CD4-positive, alpha-beta T cell (primary cell): Measurements from ENCODE around the gene EP300. TPM values are rescaled to one million over a fixed set of nuclear protein-coding genes. Genes with fewer than 3 reads are reported as not detected.

Experiments used
- ATAC-seq: fragments of 200-7000 bp; cut with Tn5 transposase; one replicate; pipeline ENCODE4 v1.10.0; 2022; ENCODE audit warnings: mild to moderate bottlenecking; ENCODE audit not compliant: poor library complexity
- CTCF ChIA-PET: fragments of 350-600 bp; sonication (Branson Sonifier 250); formaldehyde crosslinking; loops from one replicate; lab custom pipeline; 2021; ENCODE audit warnings: antibody characterized with exemption, inconsistent platforms; lab: Charles Lee
- POLR2A ChIA-PET: fragments of 350-600 bp; sonication (Branson Sonifier 250); formaldehyde crosslinking; loops from one replicate; lab custom pipeline; 2021; ENCODE audit warnings: antibody characterized with exemption, inconsistent platforms; lab: Charles Lee
- DNase-seq, 14 experiments: peaks; one replicate each; pipeline ENCODE4 v3.0.0-alpha.2; 2013 to 2020; ENCODE audit warnings: mixed read lengths in 2 of 14
- H3K27ac ChIP-seq, 2 donors: one replicate each; pipeline versions ENCODE4 v1.5.1 to v1.7.0; 2013; ENCODE audit warnings: low read length in 2 of 2, low read depth in 1 of 2, mild to moderate bottlenecking in 1 of 2
- H3K27me3 ChIP-seq, 2 experiments: 1 replicate in 1 of 2; 2 replicates in 1 of 2; pipeline versions ENCODE4 v1.6.1 to v1.7.0; 2013; ENCODE audit warnings: low read length in 2 of 2, control low read depth in 1 of 2, mild to moderate bottlenecking in 1 of 2, moderate library complexity in 1 of 2; ENCODE audit not compliant: insufficient read depth in 2 of 2, control insufficient read depth in 1 of 2
- H3K36me3 ChIP-seq: one replicate; pipeline ENCODE4 v1.6.1; 2013; ENCODE audit warnings: low read length, control low read depth; ENCODE audit not compliant: insufficient read depth
- H3K4me1 ChIP-seq: one replicate; pipeline ENCODE4 v1.6.1; 2013; ENCODE audit warnings: low read length, control low read depth; ENCODE audit not compliant: insufficient read depth
- H3K4me3 ChIP-seq: one replicate; pipeline ENCODE4 v1.5.1; 2013; ENCODE audit warnings: mild to moderate bottlenecking, low read length, moderate library complexity
- H3K9me3 ChIP-seq, 2 experiments: 1 replicate in 1 of 2; 2 replicates in 1 of 2; pipeline versions ENCODE4 v1.6.1 to v1.7.0; 2013; ENCODE audit warnings: low read length in 2 of 2, mild to moderate bottlenecking in 2 of 2, control low read depth in 1 of 2, moderate library complexity in 1 of 2; ENCODE audit not compliant: control insufficient read depth in 1 of 2, insufficient read depth in 1 of 2
- H3K27ac Mint-ChIP-seq: one replicate; pipeline ENCODE4 v1.8.0; 2020; ENCODE audit warnings: mixed read lengths
- H3K27me3 Mint-ChIP-seq: one replicate; pipeline ENCODE4 v1.8.0; 2021; ENCODE audit warnings: mixed read lengths
- H3K36me3 Mint-ChIP-seq: one replicate; pipeline ENCODE4 v1.8.0; 2021; ENCODE audit warnings: low read depth, mixed read lengths
- H3K4me1 Mint-ChIP-seq: one replicate; pipeline ENCODE4 v1.8.0; 2021; ENCODE audit warnings: low read depth, mixed read lengths
- H3K4me3 Mint-ChIP-seq: one replicate; pipeline ENCODE4 v1.8.0; 2020; ENCODE audit warnings: mild to moderate bottlenecking, mixed read lengths
- H3K9me3 Mint-ChIP-seq: one replicate; pipeline ENCODE4 v1.8.0; 2020; ENCODE audit warnings: mixed read lengths
- CTCF ChIP-seq: fragments of 200-600 bp; IDR thresholded peaks from one replicate; pipeline ENCODE4 v1.8.0; 2022; ENCODE audit warnings: antibody characterized with exemption, mild to moderate bottlenecking
- intact Hi-C, 2 experiments: fragments of 100-400 bp; cut with DNase I in 1 of 2; cut with micrococcal nuclease in 1 of 2; formaldehyde crosslinking; loops; one replicate each; pipeline versions ENCODE4 v1.15.1 to v1.9.0; 2023 to 2025; cut with DNase I, micrococcal nuclease
- total RNA-seq, 174 experiments: library from RNA in 2 of 174; stranded (reverse) in 2 of 174; gene quantifications; one replicate each; pipeline ENCODE4 v1.2.3 and lab custom pipeline; 2021 to 2026

EP300 gene
- total RNA-seq, 2 experiments from 2014 or later, result 126 to 134 TPM

GRCh38 chr22:41201141-41201540 lies 108.7 kb downstream of the EP300 start:
- ATAC-seq (no peak), DNase-seq (no peak)
- TF ChIP-seq CTCF, result no peak
- intact Hi-C loops, result loop anchor here in 1 of 2 experiments (5.0 kb wide), 1 partner anchor 36 kb away; no protein-coding TSS in a partner anchor
- Histone ChIP-seq H3K9me3 (no peaks in the 10 kb centered on the region), H3K27ac (no peak overlapping the region), H3K36me3 (no peaks in the 10 kb centered on the region), H3K4me1 (peaks cover 33% of the 10 kb centered on the region), H3K27me3 (peaks cover 0 to 6% of the 10 kb centered on the region in 2 experiments), H3K4me3 (no peak overlapping the region)
- H3K4me1 Mint-ChIP-seq, result peaks cover 27% of the 10 kb centered on the region
- no peak overlapping the region for H3K27ac Mint-ChIP-seq
- ChIA-PET POLR2A (no interaction called here), CTCF (no interaction called here)
- H3K9me3 Mint-ChIP-seq, result no peaks in the 10 kb centered on the region
- peaks cover 9% of the 10 kb centered on the region for H3K36me3 Mint-ChIP-seq
- H3K27me3 Mint-ChIP-seq, result no peaks in the 10 kb centered on the region
- H3K4me3 Mint-ChIP-seq, result no peak overlapping the region

GRCh38 chr22:41203118-41203517 lies 110.7 kb downstream of the EP300 start:
- DNase-seq (no peak), ATAC-seq (no peak)
- Mint-ChIP-seq H3K9me3 (no peaks in the 10 kb centered on the region), H3K36me3 (peaks cover 9% of the 10 kb centered on the region), H3K4me1 (peaks cover 27% of the 10 kb centered on the region), H3K27me3 (no peaks in the 10 kb centered on the region), H3K4me3 (no peak overlapping the region), H3K27ac (no peak overlapping the region)
- ChIA-PET CTCF (no interaction called here), POLR2A (interaction anchor here (0.6 kb wide), 1 partner anchor 82 kb away, joined by 3 read pairs; no protein-coding TSS in a partner anchor)
- Histone ChIP-seq H3K4me1 (peaks cover 26% of the 10 kb centered on the region), H3K4me3 (no peak overlapping the region), H3K27me3 (peaks cover 0 to 6% of the 10 kb centered on the region in 2 experiments), H3K9me3 (no peaks in the 10 kb centered on the region), H3K36me3 (no peaks in the 10 kb centered on the region), H3K27ac (no peak overlapping the region)
- intact Hi-C loops, result loop anchor here in 1 of 2 experiments (5.0 kb wide), 1 partner anchor 34 kb away; no protein-coding TSS in a partner anchor
- no peak for TF ChIP-seq CTCF

GRCh38 chr22:41204066-41204465 lies 111.7 kb downstream of the EP300 start:
- no peaks in the 10 kb centered on the region for H3K9me3 Mint-ChIP-seq
- H3K27ac ChIP-seq, result no peak overlapping the region

More at GRCh38 chr22:41204066-41204465, 111.7 kb downstream of the EP300 start:
- Histone ChIP-seq H3K4me1 (peaks cover 23% of the 10 kb centered on the region), H3K27me3 (peaks cover 0 to 6% of the 10 kb centered on the region in 2 experiments), H3K4me3 (no peak overlapping the region), H3K9me3 (no peaks in the 10 kb centered on the region), H3K36me3 (no peaks in the 10 kb centered on the region)
- no peak for DNase-seq
- H3K4me1 Mint-ChIP-seq, result peaks cover 22% of the 10 kb centered on the region
- TF ChIP-seq CTCF, result no peak
- H3K36me3 Mint-ChIP-seq, result peaks cover 14% of the 10 kb centered on the region
- no peaks in the 10 kb centered on the region for H3K27me3 Mint-ChIP-seq
- ATAC-seq, result no peak
- intact Hi-C loops, result loop anchor here in 1 of 2 experiments (2.0 to 5.0 kb wide), 2 partner anchors 33 to 251 kb away; no protein-coding TSS in a partner anchor
- peak overlapping the region; percentile 80 for H3K4me3 Mint-ChIP-seq
- H3K27ac Mint-ChIP-seq, result no peak overlapping the region
- ChIA-PET CTCF (no interaction called here), POLR2A (no interaction called here)
